HL-60 (cell line): ENCODE measurements around the gene COX6B2.

Source experiments
- CTCF ChIP-seq: IDR thresholded peaks from one replicate; pipeline ENCODE4 v1.5.1; 2011; ENCODE audit warnings: low read length, control low read depth, inconsistent platforms; ENCODE audit not compliant: insufficient read depth
- GABPA ChIP-seq: IDR thresholded peaks from 2 replicates; pipeline ENCODE4 v1.6.1; 2012; ENCODE audit warnings: low read depth
- POLR2AphosphoS5 ChIP-seq: IDR thresholded peaks from 2 replicates; pipeline ENCODE4 v1.6.1; 2012; ENCODE audit warnings: low read depth
- SPI1 ChIP-seq: IDR thresholded peaks from 2 replicates; pipeline ENCODE4 v1.6.1; 2012; ENCODE audit warnings: low read depth, mild to moderate bottlenecking, borderline replicate concordance
- TF ChIP-seq, protein P1 (sequence below): IDR thresholded peaks from 2 replicates; pipeline ENCODE4 v1.6.1; 2012; ENCODE audit warnings: low read depth; ENCODE audit not compliant: insufficient replicate concordance

- TF ChIP-seq CTCF (no peak), POLR2AphosphoS5 (no peak), GABPA (no peak), SPI1 (no peak)
- TF ChIP-seq, protein P1, sequence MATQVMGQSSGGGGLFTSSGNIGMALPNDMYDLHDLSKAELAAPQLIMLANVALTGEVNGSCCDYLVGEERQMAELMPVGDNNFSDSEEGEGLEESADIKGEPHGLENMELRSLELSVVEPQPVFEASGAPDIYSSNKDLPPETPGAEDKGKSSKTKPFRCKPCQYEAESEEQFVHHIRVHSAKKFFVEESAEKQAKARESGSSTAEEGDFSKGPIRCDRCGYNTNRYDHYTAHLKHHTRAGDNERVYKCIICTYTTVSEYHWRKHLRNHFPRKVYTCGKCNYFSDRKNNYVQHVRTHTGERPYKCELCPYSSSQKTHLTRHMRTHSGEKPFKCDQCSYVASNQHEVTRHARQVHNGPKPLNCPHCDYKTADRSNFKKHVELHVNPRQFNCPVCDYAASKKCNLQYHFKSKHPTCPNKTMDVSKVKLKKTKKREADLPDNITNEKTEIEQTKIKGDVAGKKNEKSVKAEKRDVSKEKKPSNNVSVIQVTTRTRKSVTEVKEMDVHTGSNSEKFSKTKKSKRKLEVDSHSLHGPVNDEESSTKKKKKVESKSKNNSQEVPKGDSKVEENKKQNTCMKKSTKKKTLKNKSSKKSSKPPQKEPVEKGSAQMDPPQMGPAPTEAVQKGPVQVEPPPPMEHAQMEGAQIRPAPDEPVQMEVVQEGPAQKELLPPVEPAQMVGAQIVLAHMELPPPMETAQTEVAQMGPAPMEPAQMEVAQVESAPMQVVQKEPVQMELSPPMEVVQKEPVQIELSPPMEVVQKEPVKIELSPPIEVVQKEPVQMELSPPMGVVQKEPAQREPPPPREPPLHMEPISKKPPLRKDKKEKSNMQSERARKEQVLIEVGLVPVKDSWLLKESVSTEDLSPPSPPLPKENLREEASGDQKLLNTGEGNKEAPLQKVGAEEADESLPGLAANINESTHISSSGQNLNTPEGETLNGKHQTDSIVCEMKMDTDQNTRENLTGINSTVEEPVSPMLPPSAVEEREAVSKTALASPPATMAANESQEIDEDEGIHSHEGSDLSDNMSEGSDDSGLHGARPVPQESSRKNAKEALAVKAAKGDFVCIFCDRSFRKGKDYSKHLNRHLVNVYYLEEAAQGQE: no peak
Observed at GRCh38 chr19:55370305-55370988, 15.9 kb upstream of the COX6B2 start, which contains the start of gene IL11.
